NCI-H1417 treated with DMSO at 0.1 percent for 48 hours (cell line): ENCODE results near the gene PAQR5.
A peak's percentile ranks its signal among the peaks of the same experiment; 100 is the strongest.

Experiments used
- DNase-seq: peaks from one replicate; lab custom pipeline; 2025; lab: John Stamatoyannopoulos, UW

The PAQR5 gene

GRCh38 chr15:69392352-69392751 lies 93.6 kb downstream of the PAQR5 start:
- no peak for DNase-seq

GRCh38 chr15:69393831-69394491 lies 95.2 kb downstream of the PAQR5 start:
- DNase-seq = no peak

- no peak for DNase-seq
These were observed 96.0 kb downstream of the PAQR5 start for GRCh38 chr15:69394556-69395282.

- DNase-seq = no peak
These were observed 96.7 kb downstream of the PAQR5 start for GRCh38 chr15:69395460-69395859.

- no peak for DNase-seq
These were observed 97.3 kb downstream of the PAQR5 start for GRCh38 chr15:69395991-69396390.

- DNase-seq = no peak
These were observed 99.8 kb downstream of the PAQR5 start for GRCh38 chr15:69398491-69398891.

- no peak for DNase-seq
These were observed 102.1 kb downstream of the PAQR5 start for GRCh38 chr15:69400850-69401249.

GRCh38 chr15:69402816-69403215 lies 104.1 kb downstream of the PAQR5 start:
- DNase-seq = no peak

GRCh38 chr15:69403594-69403993 lies 104.9 kb downstream of the PAQR5 start:
- DNase-seq = no peak

- no peak for DNase-seq
These were observed 106.4 kb downstream of the PAQR5 start for GRCh38 chr15:69405110-69405509.

GRCh38 chr15:69407719-69408400 lies 109.1 kb downstream of the PAQR5 start:
- DNase-seq = no peak

- DNase-seq = no peak
These were observed 110.1 kb downstream of the PAQR5 start for GRCh38 chr15:69408841-69409240.

GRCh38 chr15:69410248-69410874 lies 111.6 kb downstream of the PAQR5 start:
- DNase-seq = no peak

- DNase-seq = no peak
These were observed 113.6 kb downstream of the PAQR5 start for GRCh38 chr15:69412274-69412673.

- DNase-seq = no peak
These were observed 114.0 kb downstream of the PAQR5 start for GRCh38 chr15:69412701-69413100.

GRCh38 chr15:69413822-69414700 lies 115.3 kb downstream of the PAQR5 start, which contains the start of gene KIF23:
TSS of gene KIF23 (plus strand) at chr15:69414349. CDS start at chr15:69414466, 117 bp downstream.
- peak; percentile 74 for DNase-seq

- DNase-seq = no peak
These were observed 116.0 kb downstream of the PAQR5 start for GRCh38 chr15:69414701-69415167.

GRCh38 chr15:69415381-69415780 lies 116.7 kb downstream of the PAQR5 start:
- DNase-seq = no peak

GRCh38 chr15:69417581-69417980 lies 118.9 kb downstream of the PAQR5 start:
- no peak for DNase-seq

- DNase-seq = no peak
These were observed 122.8 kb downstream of the PAQR5 start for GRCh38 chr15:69421498-69421897.

GRCh38 chr15:69422336-69422895 lies 123.7 kb downstream of the PAQR5 start:
- no peak for DNase-seq
